Body of pancreas (tissue), 4 donors: ENCODE results near the gene GATAD2B.

Experiments
- POLR2A ChIP-seq, 3 donors: fragments of 450-650 bp; IDR thresholded peaks; one replicate each; pipeline ENCODE4 v1.6.1; 2016; ENCODE audit warnings: antibody characterized with exemption in 3 of 3, mild to moderate bottlenecking in 2 of 3
- TF ChIP-seq, protein P1 (sequence below), 7 experiments: fragments of 450-650 bp in 4 of 7; fragments of 200-600 bp in 3 of 7; sonication (generic) in 3 of 7; IDR thresholded peaks; one replicate each; pipeline ENCODE4 v1.5.1; 2016 to 2019; ENCODE audit warnings: antibody characterized with exemption in 7 of 7

DNA sequence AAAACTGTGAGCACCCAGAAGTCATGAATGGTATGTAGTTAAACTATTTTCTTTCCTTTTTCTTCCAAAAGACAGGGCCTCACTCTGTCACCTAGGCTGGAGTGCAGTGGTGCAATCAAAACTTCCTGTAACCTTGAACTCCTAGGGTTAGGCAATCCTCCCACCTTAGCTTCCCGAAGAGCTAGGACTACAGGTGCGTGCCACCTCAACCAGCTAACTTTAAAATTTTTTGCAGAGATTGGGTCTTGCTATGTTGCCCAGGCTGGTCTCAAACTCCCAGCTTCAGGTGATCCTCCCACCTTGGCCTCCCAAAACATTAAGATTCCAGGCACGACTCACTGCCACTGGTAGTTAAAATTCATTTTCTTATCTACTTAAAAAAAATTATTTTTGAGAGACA, 62.5 kb downstream of the GATAD2B start:
- TF ChIP-seq, protein P1, sequence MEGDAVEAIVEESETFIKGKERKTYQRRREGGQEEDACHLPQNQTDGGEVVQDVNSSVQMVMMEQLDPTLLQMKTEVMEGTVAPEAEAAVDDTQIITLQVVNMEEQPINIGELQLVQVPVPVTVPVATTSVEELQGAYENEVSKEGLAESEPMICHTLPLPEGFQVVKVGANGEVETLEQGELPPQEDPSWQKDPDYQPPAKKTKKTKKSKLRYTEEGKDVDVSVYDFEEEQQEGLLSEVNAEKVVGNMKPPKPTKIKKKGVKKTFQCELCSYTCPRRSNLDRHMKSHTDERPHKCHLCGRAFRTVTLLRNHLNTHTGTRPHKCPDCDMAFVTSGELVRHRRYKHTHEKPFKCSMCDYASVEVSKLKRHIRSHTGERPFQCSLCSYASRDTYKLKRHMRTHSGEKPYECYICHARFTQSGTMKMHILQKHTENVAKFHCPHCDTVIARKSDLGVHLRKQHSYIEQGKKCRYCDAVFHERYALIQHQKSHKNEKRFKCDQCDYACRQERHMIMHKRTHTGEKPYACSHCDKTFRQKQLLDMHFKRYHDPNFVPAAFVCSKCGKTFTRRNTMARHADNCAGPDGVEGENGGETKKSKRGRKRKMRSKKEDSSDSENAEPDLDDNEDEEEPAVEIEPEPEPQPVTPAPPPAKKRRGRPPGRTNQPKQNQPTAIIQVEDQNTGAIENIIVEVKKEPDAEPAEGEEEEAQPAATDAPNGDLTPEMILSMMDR (IDR thresholded peaks at IDR 0.05) = no peak
- no peak for TF ChIP-seq POLR2A (IDR thresholded peaks at IDR 0.05)
